Spleen (tissue), 11 donors: ENCODE results near the gene ZCCHC7. TPM values are rescaled to one million over a fixed set of nuclear protein-coding genes. Genes with fewer than 3 reads are reported as not detected.
"Not testable (repeated sequence)": the region's sequence is repeated elsewhere in the genome, so short reads cannot be mapped to it uniquely, and the experiment has no call there.

ENCODE experiments used
- DNase-seq: peaks from one replicate; pipeline ENCODE4 v3.0.0-alpha.2; 2020
- H3K27ac ChIP-seq, 8 donors: fragments of 200-600 bp; sonication (generic) in 7 of 8; 1 replicate in 4 of 8; 2 replicates in 4 of 8; pipeline versions ENCODE4 v1.5.0 to v1.8.0; 2016 to 2021; ENCODE audit warnings: inconsistent platforms in 4 of 8, mild to moderate bottlenecking in 4 of 8, moderate library complexity in 1 of 8
- H3K27me3 ChIP-seq, 7 donors: fragments of 200-600 bp; sonication (generic) in 6 of 7; replicated peaks in 1 of 7; 1 replicate in 4 of 7; 2 replicates in 3 of 7; pipeline versions ENCODE4 v1.5.0 to v1.8.0; 2016 to 2021; ENCODE audit warnings: inconsistent platforms in 3 of 7, mild to moderate bottlenecking in 1 of 7
- H3K36me3 ChIP-seq, 6 donors: fragments of 200-600 bp; sonication (generic) in 5 of 6; 1 replicate in 4 of 6; 2 replicates in 2 of 6; pipeline versions ENCODE4 v1.5.0 to v1.8.0; 2016 to 2021; ENCODE audit warnings: inconsistent platforms in 2 of 6
- H3K4me1 ChIP-seq, 6 donors: fragments of 200-600 bp; sonication (generic) in 5 of 6; 1 replicate in 3 of 6; 2 replicates in 3 of 6; pipeline versions ENCODE4 v1.5.0 to v1.8.0; 2016 to 2021; ENCODE audit warnings: inconsistent platforms in 3 of 6
- H3K4me3 ChIP-seq, 8 donors: fragments of 200-600 bp; sonication (generic) in 7 of 8; 1 replicate in 4 of 8; 2 replicates in 4 of 8; pipeline versions ENCODE4 v1.5.0 to v1.8.0; 2016 to 2021; ENCODE audit warnings: inconsistent platforms in 4 of 8, mild to moderate bottlenecking in 4 of 8, moderate library complexity in 2 of 8
- H3K9me3 ChIP-seq, 8 donors: fragments of 200-600 bp; sonication (generic) in 7 of 8; 1 replicate in 4 of 8; 2 replicates in 4 of 8; pipeline versions ENCODE4 v1.5.0 to v1.8.0; 2016 to 2021; ENCODE audit warnings: inconsistent platforms in 4 of 8
- CTCF ChIP-seq, 11 experiments: fragments of 200-600 bp in 7 of 11; fragments of 450-650 bp in 4 of 11; sonication (generic) in 4 of 11; IDR thresholded peaks in 8 of 11; conservative IDR thresholded peaks in 3 of 11; 1 replicate in 7 of 11; 2 replicates in 4 of 11; pipeline versions ENCODE4 v1.4.0 to v1.8.0; 2016 to 2021; ENCODE audit warnings: antibody characterized with exemption in 11 of 11, inconsistent platforms in 4 of 11, mild to moderate bottlenecking in 1 of 11
- POLR2A ChIP-seq, 3 donors: fragments of 450-650 bp; IDR thresholded peaks; one replicate each; pipeline ENCODE4 v1.5.1; 2017; ENCODE audit warnings: antibody characterized with exemption in 3 of 3, mild to moderate bottlenecking in 1 of 3
- POLR2AphosphoS5 ChIP-seq, 3 donors: sonication (generic); formaldehyde crosslinking; IDR thresholded peaks; one replicate each; pipeline ENCODE4 v1.5.1; 2017; ENCODE audit warnings: antibody characterized with exemption in 3 of 3
- WGBS, 5 donors: extraction: QIAGEN DNeasy Blood & Tissue Kit in 3 of 5; methylation state at CpG; one replicate each; pipeline versions ENCODE4 v1.1.5 to v1.1.7; 2013 to 2018; 5-methylcytosine and 5-hydroxymethylcytosine counted together
- intact Hi-C: fragments of 100-400 bp; cut with DNase I; formaldehyde crosslinking; loops from one replicate; pipeline ENCODE4 v1.15.0; 2023; ENCODE audit warnings: low total_unique reads
- polyA plus RNA-seq, 3 donors: library from polyadenylated mRNA; stranded (reverse); fragments of 200-250 nt; gene quantifications; one replicate each; pipeline ENCODE4 v1.2.1, GENCODE V29; 2013
- total RNA-seq, 7 donors: library from RNA; depleted of rRNA in 3 of 7; stranded (reverse); fragments of >200 nt in 3 of 7; fragmentation: NEBNext Ultra II Directional in 4 of 7; extraction: Animal tissue kit (Norgen Biotek cat#: 25700) in 4 of 7; gene quantifications; one replicate each; pipeline versions ENCODE4 v1.1.0 to v1.2.1, GENCODE V29; 2016 to 2021
- donor health status: healthy with polysubstance abuse.
- donor health status: DM: no; HTN: no; CAD: no; lungs with moderate emphysema.
- donor health status: DM: no; HTN: no; CAD: no.
- donor health status: Bipolar disorder and iron deficiency.
- donor health status: healthy.
- donor health status: DM: no; HTN: no; CAD: no.
- donor health status: DM: yes; HTN: yes; CAD: no.

ZCCHC7 gene
- total and polyA plus RNA-seq, 10 donors = 17.0 to 50.6 (median 38.1) TPM

GRCh38 chr9:37082214-37082765 is 38.1 kb upstream of the ZCCHC7 start:
- Histone ChIP-seq H3K4me1 (peaks cover 23 to 71% (median 60%) of the 10 kb centered on the region in 6 donors), H3K27ac (no peak overlapping the region), H3K36me3 (peaks cover 0 to 14% (median 8%) of the 10 kb centered on the region in 6 donors), H3K9me3 (peaks cover 0 to 4% (median 0%) of the 10 kb centered on the region in 8 donors), H3K27me3 (no peaks in the 10 kb centered on the region), H3K4me3 (no peak overlapping the region)
- intact Hi-C loops = no loop called here
- TF ChIP-seq CTCF (IDR thresholded peaks at IDR 0.05 in 8 of 11, conservative IDR thresholded peaks at IDR 0.05 in 3 of 11) (no peak), POLR2A (IDR thresholded peaks at IDR 0.05) (no peak), POLR2AphosphoS5 (IDR thresholded peaks at IDR 0.05) (no peak)
- no peak for DNase-seq
- WGBS, 5 donors = 59 to 72% (median 67%) methylated on average over 4 of the region's 4 CpGs

- Histone ChIP-seq H3K9me3 (peaks cover 0 to 4% (median 0%) of the 10 kb centered on the region in 8 donors), H3K27ac (no peak overlapping the region), H3K36me3 (peaks cover 0 to 28% (median 16%) of the 10 kb centered on the region in 6 donors), H3K27me3 (no peaks in the 10 kb centered on the region), H3K4me3 (no peak overlapping the region), H3K4me1 (peaks cover 23 to 71% (median 60%) of the 10 kb centered on the region in 6 donors)
- DNase-seq = no peak
- no peak for TF ChIP-seq CTCF (IDR thresholded peaks at IDR 0.05 in 8 of 11, conservative IDR thresholded peaks at IDR 0.05 in 3 of 11)
- no peak for TF ChIP-seq POLR2AphosphoS5 (IDR thresholded peaks at IDR 0.05)
- TF ChIP-seq POLR2A (IDR thresholded peaks at IDR 0.05) = no peak
- intact Hi-C loops = no loop called here
Measured at GRCh38 chr9:37083654-37084053, 36.7 kb upstream of the ZCCHC7 start.

GRCh38 chr9:37085233-37085632 is 35.1 kb upstream of the ZCCHC7 start:
- no peaks in the 10 kb centered on the region for H3K9me3 ChIP-seq
- intact Hi-C loops = no loop called here
- H3K36me3 ChIP-seq = peaks cover 0 to 37% (median 20%) of the 10 kb centered on the region in 6 donors
- peaks cover 17 to 61% (median 53%) of the 10 kb centered on the region in 6 donors for H3K4me1 ChIP-seq
- no peaks in the 10 kb centered on the region for H3K27me3 ChIP-seq
- TF ChIP-seq POLR2A (IDR thresholded peaks at IDR 0.05) (no peak), CTCF (IDR thresholded peaks at IDR 0.05 in 8 of 11, conservative IDR thresholded peaks at IDR 0.05 in 3 of 11) (no peak), POLR2AphosphoS5 (IDR thresholded peaks at IDR 0.05) (no peak)
- H3K4me3 ChIP-seq = no peak overlapping the region
- WGBS, 5 donors = 81 to 96% (median 86%) methylated on average over 1 of the region's 1 CpG
- no peak overlapping the region for H3K27ac ChIP-seq
- no peak for DNase-seq

- H3K27ac ChIP-seq, DNase-seq, intact Hi-C loops, H3K27me3 ChIP-seq, H3K4me1 ChIP-seq, H3K4me3 ChIP-seq, H3K9me3 ChIP-seq: not testable (repeated sequence)
- peaks cover 0 to 22% (median 7%) of the 10 kb centered on the region in 6 donors for H3K36me3 ChIP-seq
- WGBS, 5 donors = 77 to 100% (median 98%) methylated on average over 1 to 3 of the region's 5 CpGs
Measured at GRCh38 chr9:37092714-37093295, 27.6 kb upstream of the ZCCHC7 start.
